Measurements from ENCODE around the gene SCN9A. TPM values are rescaled to one million over a fixed set of nuclear protein-coding genes. Genes with fewer than 3 reads are reported as not detected.
A peak's percentile ranks its signal among the peaks of the same experiment; 100 is the strongest.

The SCN9A gene
- total RNA-seq, 1 donor, result 14.0 TPM

- no peak for DNase-seq (ENCODE audit: low read depth)
- TF ChIP-seq, protein P1, sequence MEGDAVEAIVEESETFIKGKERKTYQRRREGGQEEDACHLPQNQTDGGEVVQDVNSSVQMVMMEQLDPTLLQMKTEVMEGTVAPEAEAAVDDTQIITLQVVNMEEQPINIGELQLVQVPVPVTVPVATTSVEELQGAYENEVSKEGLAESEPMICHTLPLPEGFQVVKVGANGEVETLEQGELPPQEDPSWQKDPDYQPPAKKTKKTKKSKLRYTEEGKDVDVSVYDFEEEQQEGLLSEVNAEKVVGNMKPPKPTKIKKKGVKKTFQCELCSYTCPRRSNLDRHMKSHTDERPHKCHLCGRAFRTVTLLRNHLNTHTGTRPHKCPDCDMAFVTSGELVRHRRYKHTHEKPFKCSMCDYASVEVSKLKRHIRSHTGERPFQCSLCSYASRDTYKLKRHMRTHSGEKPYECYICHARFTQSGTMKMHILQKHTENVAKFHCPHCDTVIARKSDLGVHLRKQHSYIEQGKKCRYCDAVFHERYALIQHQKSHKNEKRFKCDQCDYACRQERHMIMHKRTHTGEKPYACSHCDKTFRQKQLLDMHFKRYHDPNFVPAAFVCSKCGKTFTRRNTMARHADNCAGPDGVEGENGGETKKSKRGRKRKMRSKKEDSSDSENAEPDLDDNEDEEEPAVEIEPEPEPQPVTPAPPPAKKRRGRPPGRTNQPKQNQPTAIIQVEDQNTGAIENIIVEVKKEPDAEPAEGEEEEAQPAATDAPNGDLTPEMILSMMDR (IDR thresholded peaks at IDR 0.05; ENCODE audit: insufficient read depth, low read length), result no peak
Observed at GRCh38 chr2:166202778-166203177, 173.0 kb downstream of the SCN9A start.

GRCh38 chr2:166197446-166197845, 178.3 kb downstream of the SCN9A start:
- TF ChIP-seq, protein P1 (IDR thresholded peaks at IDR 0.05; ENCODE audit: insufficient read depth, low read length), result no peak
- peak; percentile 42 for DNase-seq (ENCODE audit: low read depth)
- no peak overlapping the region for H3K4me3 ChIP-seq (ENCODE audit: low read depth, low read length)

More at GRCh38 chr2:166202778-166203177, 173.0 kb downstream of the SCN9A start:
- H3K4me3 ChIP-seq (ENCODE audit: low read depth, low read length), result no peak overlapping the region

- TF ChIP-seq, protein P1 (IDR thresholded peaks at IDR 0.05; ENCODE audit: insufficient read depth, low read length), result no peak
- H3K4me3 ChIP-seq (ENCODE audit: low read depth, low read length), result no peak overlapping the region
- DNase-seq (ENCODE audit: low read depth), result no peak
Observed at GRCh38 chr2:166193407-166193806, 182.3 kb downstream of the SCN9A start.

- DNase-seq (ENCODE audit: low read depth), result peak; percentile 16
- TF ChIP-seq, protein P1 (IDR thresholded peaks at IDR 0.05; ENCODE audit: insufficient read depth, low read length), result no peak
- H3K4me3 ChIP-seq (ENCODE audit: low read depth, low read length), result no peak overlapping the region
Observed at GRCh38 chr2:166188084-166188483, 187.7 kb downstream of the SCN9A start.

GRCh38 chr2:166184789-166185188, 191.0 kb downstream of the SCN9A start:
- no peak overlapping the region for H3K4me3 ChIP-seq (ENCODE audit: low read depth, low read length)
- TF ChIP-seq, protein P1 (IDR thresholded peaks at IDR 0.05; ENCODE audit: insufficient read depth, low read length), result no peak
- DNase-seq (ENCODE audit: low read depth), result no peak

DNA sequence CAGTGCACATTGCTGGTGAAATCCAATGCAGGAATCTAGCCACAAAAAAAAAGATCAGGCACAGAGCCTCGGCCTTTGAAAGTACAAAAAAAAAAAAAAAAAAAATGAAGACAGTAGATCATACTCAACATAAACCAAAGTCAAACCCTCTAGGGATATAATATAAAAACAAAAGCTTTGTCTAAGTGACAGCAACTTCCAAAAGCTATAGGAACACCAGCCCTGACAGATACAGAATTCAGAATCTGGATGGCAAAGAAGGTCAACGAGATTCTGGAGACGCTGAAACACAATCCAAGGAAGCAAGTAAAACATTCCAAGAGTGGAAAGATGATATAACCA, 194.0 kb downstream of the SCN9A start:
- DNase-seq (ENCODE audit: low read depth), result no peak

More for the DNA sequence above, 194.0 kb downstream of the SCN9A start:
- no peak overlapping the region for H3K4me3 ChIP-seq (ENCODE audit: low read depth, low read length)
- TF ChIP-seq, protein P1 (IDR thresholded peaks at IDR 0.05; ENCODE audit: insufficient read depth, low read length), result no peak

All from fibroblast of the aortic adventitia (primary cell).